B cell (primary cell): ENCODE results near the gene CH25H.

Experiments used
- EZH2 ChIP-seq: IDR thresholded peaks from 2 replicates; pipeline ENCODE4 v1.6.1; 2012; ENCODE audit warnings: borderline replicate concordance, low read depth, mild to moderate bottlenecking, moderate library complexity, low read length; ENCODE audit not compliant: insufficient read depth, poor library complexity, severe bottlenecking
- TF ChIP-seq, protein P1 (sequence below): fragments of 200-600 bp; IDR thresholded peaks from one replicate; pipeline ENCODE4 v1.8.0; 2022; ENCODE audit warnings: antibody characterized with exemption, mild to moderate bottlenecking

DNA sequence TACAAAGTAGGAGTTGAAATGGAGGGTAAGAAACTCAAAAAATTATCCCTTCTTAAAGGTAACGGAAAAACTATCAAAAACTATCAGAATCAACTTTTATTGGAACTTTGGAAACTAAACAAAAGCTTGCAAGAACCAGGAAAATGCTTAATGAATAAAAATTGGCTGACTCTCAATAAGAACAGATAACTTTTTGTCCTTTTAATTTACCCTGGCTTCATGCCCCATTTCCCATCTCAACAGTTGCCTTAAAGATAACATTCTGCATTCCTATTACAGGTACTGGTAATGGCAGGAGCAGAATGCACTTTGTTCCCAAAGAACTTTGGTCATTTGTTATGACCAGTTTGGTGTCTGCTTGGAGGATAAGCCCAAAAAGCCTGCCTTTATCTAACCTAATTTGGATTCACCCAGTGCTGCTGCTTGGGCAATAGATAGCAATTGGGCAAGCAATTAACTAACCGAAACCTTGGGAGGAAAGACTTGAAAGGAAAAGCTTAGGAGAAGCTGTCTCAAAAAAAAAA is 17.8 kb downstream of the CH25H start:
- TF ChIP-seq, protein P1, sequence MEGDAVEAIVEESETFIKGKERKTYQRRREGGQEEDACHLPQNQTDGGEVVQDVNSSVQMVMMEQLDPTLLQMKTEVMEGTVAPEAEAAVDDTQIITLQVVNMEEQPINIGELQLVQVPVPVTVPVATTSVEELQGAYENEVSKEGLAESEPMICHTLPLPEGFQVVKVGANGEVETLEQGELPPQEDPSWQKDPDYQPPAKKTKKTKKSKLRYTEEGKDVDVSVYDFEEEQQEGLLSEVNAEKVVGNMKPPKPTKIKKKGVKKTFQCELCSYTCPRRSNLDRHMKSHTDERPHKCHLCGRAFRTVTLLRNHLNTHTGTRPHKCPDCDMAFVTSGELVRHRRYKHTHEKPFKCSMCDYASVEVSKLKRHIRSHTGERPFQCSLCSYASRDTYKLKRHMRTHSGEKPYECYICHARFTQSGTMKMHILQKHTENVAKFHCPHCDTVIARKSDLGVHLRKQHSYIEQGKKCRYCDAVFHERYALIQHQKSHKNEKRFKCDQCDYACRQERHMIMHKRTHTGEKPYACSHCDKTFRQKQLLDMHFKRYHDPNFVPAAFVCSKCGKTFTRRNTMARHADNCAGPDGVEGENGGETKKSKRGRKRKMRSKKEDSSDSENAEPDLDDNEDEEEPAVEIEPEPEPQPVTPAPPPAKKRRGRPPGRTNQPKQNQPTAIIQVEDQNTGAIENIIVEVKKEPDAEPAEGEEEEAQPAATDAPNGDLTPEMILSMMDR: no peak
- TF ChIP-seq EZH2: no peak
